GM12801 (cell line): Measurements from ENCODE around the gene ACOX2.

Experiments
- CTCF ChIP-seq: IDR thresholded peaks from one replicate; pipeline ENCODE4 v1.5.1; 2011; ENCODE audit warnings: control low read depth; ENCODE audit not compliant: insufficient read length; ENCODE audit errors: extremely low read depth

Gene ACOX2

GRCh38 chr3:58492494-58492905 lies 44.5 kb downstream of the ACOX2 start:
- TF ChIP-seq CTCF, result no peak

GRCh38 chr3:58491506-58492402 lies 45.2 kb downstream of the ACOX2 start, which contains the start of gene KCTD6:
Gene KCTD6 (plus strand): TSS chr3:58492096. CDS start chr3:58498756, 6,660 bp downstream.
- TF ChIP-seq CTCF, result no peak

- no peak for TF ChIP-seq CTCF
These were observed 46.0 kb downstream of the ACOX2 start for GRCh38 chr3:58490860-58491501.

- TF ChIP-seq CTCF, result no peak
These were observed 48.0 kb downstream of the ACOX2 start for GRCh38 chr3:58488967-58489366.

- TF ChIP-seq CTCF, result no peak
These were observed 49.7 kb downstream of the ACOX2 start for GRCh38 chr3:58487140-58487886.

- TF ChIP-seq CTCF, result no peak
These were observed 51.1 kb downstream of the ACOX2 start for GRCh38 chr3:58485801-58486435.

GRCh38 chr3:58484722-58485069 lies 52.3 kb downstream of the ACOX2 start:
- TF ChIP-seq CTCF, result no peak
